HepG2 (cell line): ENCODE results near the gene SEMA5B.

ENCODE experiments used
- CTCF ChIP-seq: sonication (generic); formaldehyde crosslinking; IDR thresholded peaks from 2 replicates; pipeline ENCODE4 v1.5.0; 2020; ENCODE audit warnings: mild to moderate bottlenecking, missing genetic modification reagents, moderate library complexity
- FLYWCH1 ChIP-seq: sonication (generic); formaldehyde crosslinking; IDR thresholded peaks from 2 replicates; pipeline ENCODE4 v1.8.1; 2023; ENCODE audit warnings: mild to moderate bottlenecking, missing genetic modification reagents
- POLR2AphosphoS5 ChIP-seq: IDR thresholded peaks from 2 replicates; pipeline ENCODE4 v1.6.1; 2012; ENCODE audit warnings: low read depth, low read length
- SYNCRIP ChIP-seq: fragments of 200-400 bp; formaldehyde crosslinking; IDR thresholded peaks from 2 replicates; pipeline ENCODE4 v1.6.1; 2018; ENCODE audit warnings: mild to moderate bottlenecking, low read depth, low read length; ENCODE audit not compliant: insufficient read depth

- TF ChIP-seq FLYWCH1 (no peak), SYNCRIP (no peak), CTCF (CRISPR knock-in tag) (no peak), POLR2AphosphoS5 (no peak)
Measured at GRCh38 chr3:122998856-122999255, 28.7 kb downstream of the SEMA5B start.
